ENCODE data around the gene NPAS3. TPM values are rescaled to one million over a fixed set of nuclear protein-coding genes. Genes with fewer than 3 reads are reported as not detected.

The NPAS3 gene
- total RNA-seq, 1 donor from 2014 or later, result 6.1 TPM

DNA sequence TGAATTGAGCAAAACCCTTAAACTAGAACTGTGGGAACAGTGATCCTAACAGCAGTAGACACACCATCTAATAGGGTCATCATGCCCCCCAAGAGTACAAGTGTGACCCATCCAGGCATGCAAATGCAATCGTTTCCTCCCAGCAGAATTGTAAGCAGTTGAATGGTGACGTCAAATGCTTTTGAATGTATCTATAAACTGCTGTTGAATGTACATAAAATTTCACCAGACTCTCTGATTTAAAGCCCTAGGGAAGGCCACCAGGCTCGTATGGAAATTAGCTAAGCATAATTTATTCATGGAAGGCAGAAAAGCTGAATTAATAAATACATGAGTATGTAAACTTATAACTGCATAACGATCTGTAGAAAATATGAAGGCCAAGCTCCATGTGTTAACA is 529.3 kb downstream of the NPAS3 start:
- Mint-ChIP-seq H3K36me3 (ENCODE audit: insufficient read depth) (no peaks in the 10 kb centered on the region), H3K4me1 (ENCODE audit: low read depth) (peaks cover 3% of the 10 kb centered on the region), H3K27me3 (peaks cover 5% of the 10 kb centered on the region), H3K27ac (no peak overlapping the region), H3K9me3 (ENCODE audit: low read depth) (no peaks in the 10 kb centered on the region), H3K4me3 (ENCODE audit: low read depth) (no peak overlapping the region)
- no peak for DNase-seq (ENCODE audit: low spot score, unreplicated experiment)
- TF ChIP-seq, protein P1, sequence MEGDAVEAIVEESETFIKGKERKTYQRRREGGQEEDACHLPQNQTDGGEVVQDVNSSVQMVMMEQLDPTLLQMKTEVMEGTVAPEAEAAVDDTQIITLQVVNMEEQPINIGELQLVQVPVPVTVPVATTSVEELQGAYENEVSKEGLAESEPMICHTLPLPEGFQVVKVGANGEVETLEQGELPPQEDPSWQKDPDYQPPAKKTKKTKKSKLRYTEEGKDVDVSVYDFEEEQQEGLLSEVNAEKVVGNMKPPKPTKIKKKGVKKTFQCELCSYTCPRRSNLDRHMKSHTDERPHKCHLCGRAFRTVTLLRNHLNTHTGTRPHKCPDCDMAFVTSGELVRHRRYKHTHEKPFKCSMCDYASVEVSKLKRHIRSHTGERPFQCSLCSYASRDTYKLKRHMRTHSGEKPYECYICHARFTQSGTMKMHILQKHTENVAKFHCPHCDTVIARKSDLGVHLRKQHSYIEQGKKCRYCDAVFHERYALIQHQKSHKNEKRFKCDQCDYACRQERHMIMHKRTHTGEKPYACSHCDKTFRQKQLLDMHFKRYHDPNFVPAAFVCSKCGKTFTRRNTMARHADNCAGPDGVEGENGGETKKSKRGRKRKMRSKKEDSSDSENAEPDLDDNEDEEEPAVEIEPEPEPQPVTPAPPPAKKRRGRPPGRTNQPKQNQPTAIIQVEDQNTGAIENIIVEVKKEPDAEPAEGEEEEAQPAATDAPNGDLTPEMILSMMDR (IDR thresholded peaks at IDR 0.05; ENCODE audit: unreplicated experiment), result no peak

DNA sequence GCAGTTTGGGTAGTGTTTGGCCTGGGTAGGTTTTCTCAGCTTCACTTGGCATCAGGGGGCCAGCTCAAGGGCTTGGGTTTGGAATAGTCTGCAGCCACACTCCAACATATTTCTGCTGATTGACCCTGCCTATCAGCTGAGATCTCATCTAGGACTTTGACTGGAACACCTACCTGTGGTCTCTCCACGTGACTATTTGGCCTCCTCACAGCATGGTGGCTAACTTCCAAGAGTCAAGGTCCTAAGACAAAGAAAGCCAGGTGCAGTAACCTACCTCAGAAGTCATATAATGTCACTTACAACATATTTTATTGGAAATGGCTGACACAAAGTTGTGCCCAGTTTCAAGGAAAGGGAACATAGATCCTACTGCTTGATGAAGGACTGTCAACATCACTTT is 531.2 kb downstream of the NPAS3 start:
- no peaks in the 10 kb centered on the region for H3K9me3 Mint-ChIP-seq (ENCODE audit: low read depth)
- DNase-seq (ENCODE audit: low spot score, unreplicated experiment), result no peak
- H3K27ac Mint-ChIP-seq, result no peak overlapping the region
- no peak overlapping the region for H3K4me3 Mint-ChIP-seq (ENCODE audit: low read depth)
- peaks cover 7% of the 10 kb centered on the region for H3K4me1 Mint-ChIP-seq (ENCODE audit: low read depth)
- TF ChIP-seq, protein P1 (IDR thresholded peaks at IDR 0.05; ENCODE audit: unreplicated experiment), result no peak
- H3K27me3 Mint-ChIP-seq, result peaks cover 5% of the 10 kb centered on the region
- no peaks in the 10 kb centered on the region for H3K36me3 Mint-ChIP-seq (ENCODE audit: insufficient read depth)

DNA sequence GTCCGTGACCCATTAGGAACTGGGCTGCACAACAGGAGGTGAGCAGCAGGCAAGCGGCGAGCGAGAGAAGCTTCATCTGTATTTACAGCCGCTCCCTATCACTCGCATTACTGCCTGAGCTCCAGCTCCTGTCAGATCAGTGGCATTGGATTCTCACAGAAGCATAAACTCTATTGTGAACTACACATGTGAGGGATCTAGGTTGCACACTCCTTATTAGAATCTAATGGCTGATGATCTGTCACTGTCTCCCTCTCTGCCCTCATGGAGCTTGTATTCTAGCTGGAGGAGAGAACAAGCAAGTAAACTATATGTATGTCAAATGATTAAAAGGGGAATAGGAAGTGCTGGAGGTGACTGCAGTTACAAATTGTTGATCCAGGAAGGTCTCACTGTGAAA is 533.1 kb downstream of the NPAS3 start:
- Mint-ChIP-seq H3K4me3 (ENCODE audit: low read depth) (no peak overlapping the region), H3K9me3 (ENCODE audit: low read depth) (no peaks in the 10 kb centered on the region), H3K36me3 (ENCODE audit: insufficient read depth) (no peaks in the 10 kb centered on the region), H3K27me3 (peaks cover 5% of the 10 kb centered on the region), H3K27ac (no peak overlapping the region), H3K4me1 (ENCODE audit: low read depth) (peaks cover 7% of the 10 kb centered on the region)
- TF ChIP-seq, protein P1 (IDR thresholded peaks at IDR 0.05; ENCODE audit: unreplicated experiment), result no peak
- no peak for DNase-seq (ENCODE audit: low spot score, unreplicated experiment)

DNA sequence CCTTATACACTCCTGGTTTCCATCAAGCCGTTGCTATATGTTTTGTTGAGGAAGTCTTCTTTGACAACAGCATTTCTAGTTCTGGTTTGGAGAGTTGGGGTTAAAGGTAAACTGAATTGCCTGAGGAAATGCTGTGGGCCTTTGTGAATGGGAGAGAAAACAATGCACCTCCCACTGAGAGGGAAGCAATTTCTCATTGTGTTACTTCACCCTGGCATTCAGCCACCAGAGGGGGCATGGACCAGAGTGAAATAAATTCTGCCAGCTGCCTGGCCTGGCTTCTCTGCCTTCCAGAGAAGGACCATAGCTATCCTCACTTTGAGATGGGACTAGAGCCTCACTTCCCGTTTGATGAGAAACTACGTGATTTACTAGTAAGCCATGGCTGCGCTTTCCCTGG is 536.9 kb downstream of the NPAS3 start:
- peak; percentile 44 for DNase-seq (ENCODE audit: low spot score, unreplicated experiment)
- Mint-ChIP-seq H3K9me3 (ENCODE audit: low read depth) (no peaks in the 10 kb centered on the region), H3K4me1 (ENCODE audit: low read depth) (peaks cover 13% of the 10 kb centered on the region), H3K27ac (no peak overlapping the region), H3K36me3 (ENCODE audit: insufficient read depth) (no peaks in the 10 kb centered on the region), H3K27me3 (peaks cover 12% of the 10 kb centered on the region), H3K4me3 (ENCODE audit: low read depth) (no peak overlapping the region)
- TF ChIP-seq, protein P1 (IDR thresholded peaks at IDR 0.05; ENCODE audit: unreplicated experiment), result peak; percentile 67

DNA sequence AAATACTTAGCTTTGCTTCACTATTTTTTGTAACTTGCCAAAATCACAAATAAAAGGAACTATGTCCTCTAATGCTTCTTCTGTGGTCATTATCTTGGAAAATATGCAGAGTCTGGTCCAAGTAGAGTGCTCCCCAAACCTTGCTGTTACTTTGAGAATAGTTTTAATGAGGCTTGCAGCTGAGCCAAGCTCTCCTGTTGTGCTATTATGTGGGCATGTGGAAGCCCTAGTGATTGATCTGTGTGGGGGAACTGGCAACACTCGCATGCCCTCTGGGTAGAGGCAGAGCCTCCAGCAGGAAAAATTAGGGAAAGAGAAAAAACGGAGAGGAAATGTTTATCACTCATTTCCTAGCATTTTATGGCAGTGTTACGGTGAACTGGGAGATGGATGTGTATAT is 539.1 kb downstream of the NPAS3 start:
- peaks cover 20% of the 10 kb centered on the region for H3K27me3 Mint-ChIP-seq
- no peak overlapping the region for H3K27ac Mint-ChIP-seq
- peaks cover 13% of the 10 kb centered on the region for H3K4me1 Mint-ChIP-seq (ENCODE audit: low read depth)
- TF ChIP-seq, protein P1 (IDR thresholded peaks at IDR 0.05; ENCODE audit: unreplicated experiment), result no peak
- H3K9me3 Mint-ChIP-seq (ENCODE audit: low read depth), result no peaks in the 10 kb centered on the region
- no peak overlapping the region for H3K4me3 Mint-ChIP-seq (ENCODE audit: low read depth)
- no peaks in the 10 kb centered on the region for H3K36me3 Mint-ChIP-seq (ENCODE audit: insufficient read depth)
- no peak for DNase-seq (ENCODE audit: low spot score, unreplicated experiment)

All from progenitor cell of endocrine pancreas (in vitro differentiated cells).